T-helper 2 cell treated with Interferon-gamma antibody and Interleukin-4, amounts not matched to agents 5 μg/mL and 100 μg/mL, for 36 hours (primary cell): ENCODE data around the gene TMEM132A.

Source experiments
- DNase-seq: peaks from one replicate; pipeline ENCODE4 v3.0.0; 2021; ENCODE audit warnings: low spot score
- H3K27ac Mint-ChIP-seq: one replicate; pipeline ENCODE4 v1.8.0; 2021; ENCODE audit warnings: mild to moderate bottlenecking, mixed read lengths
- H3K27me3 Mint-ChIP-seq: one replicate; pipeline ENCODE4 v1.8.0; 2021; ENCODE audit warnings: low read depth, mixed read lengths
- H3K36me3 Mint-ChIP-seq: one replicate; pipeline ENCODE4 v1.8.0; 2021; ENCODE audit warnings: low read depth, mixed read lengths
- H3K4me1 Mint-ChIP-seq: one replicate; pipeline ENCODE4 v1.8.0; 2021; ENCODE audit warnings: low read depth, mixed read lengths
- H3K4me3 Mint-ChIP-seq: one replicate; pipeline ENCODE4 v1.8.0; 2022; ENCODE audit warnings: mild to moderate bottlenecking, moderate library complexity, mixed read lengths
- H3K9me3 Mint-ChIP-seq: one replicate; pipeline ENCODE4 v1.8.0; 2021; ENCODE audit warnings: mixed read lengths

Gene TMEM132A

DNA sequence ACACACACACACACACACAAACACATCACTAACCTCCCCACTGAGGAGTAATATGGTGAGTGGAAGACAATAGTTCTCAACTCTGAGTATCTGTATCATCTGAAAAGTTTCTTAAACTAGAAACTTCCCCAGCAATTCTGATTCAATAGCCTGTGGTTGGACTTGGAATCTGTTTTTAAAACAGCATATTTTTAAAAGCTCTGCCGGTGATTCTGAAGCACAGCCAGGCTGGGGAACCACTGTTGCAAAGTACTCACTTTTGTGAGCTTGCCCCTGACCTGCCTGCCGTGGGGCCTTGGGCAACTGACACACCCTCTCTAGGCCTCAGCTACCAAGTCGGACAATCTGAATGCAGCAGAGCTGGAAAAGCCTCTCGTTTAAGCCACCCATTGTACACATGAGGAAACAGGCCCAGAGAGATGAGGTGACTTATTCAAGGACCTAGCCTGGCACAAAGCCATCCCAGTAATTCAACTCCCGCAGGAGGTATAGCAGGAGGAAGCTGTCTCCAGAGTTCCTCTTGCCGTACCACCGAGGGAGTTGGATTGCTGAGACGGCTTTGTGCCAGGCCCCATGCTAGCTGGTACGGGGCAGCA is 18.8 kb downstream of the TMEM132A start:
- no peak overlapping the region for H3K27ac Mint-ChIP-seq
- no peaks in the 10 kb centered on the region for H3K36me3 Mint-ChIP-seq
- DNase-seq, result no peak
- H3K27me3 Mint-ChIP-seq, result peaks cover 6% of the 10 kb centered on the region
- H3K4me1 Mint-ChIP-seq, result peaks cover 6% of the 10 kb centered on the region
- no peaks in the 10 kb centered on the region for H3K9me3 Mint-ChIP-seq
- H3K4me3 Mint-ChIP-seq, result no peak overlapping the region

DNA sequence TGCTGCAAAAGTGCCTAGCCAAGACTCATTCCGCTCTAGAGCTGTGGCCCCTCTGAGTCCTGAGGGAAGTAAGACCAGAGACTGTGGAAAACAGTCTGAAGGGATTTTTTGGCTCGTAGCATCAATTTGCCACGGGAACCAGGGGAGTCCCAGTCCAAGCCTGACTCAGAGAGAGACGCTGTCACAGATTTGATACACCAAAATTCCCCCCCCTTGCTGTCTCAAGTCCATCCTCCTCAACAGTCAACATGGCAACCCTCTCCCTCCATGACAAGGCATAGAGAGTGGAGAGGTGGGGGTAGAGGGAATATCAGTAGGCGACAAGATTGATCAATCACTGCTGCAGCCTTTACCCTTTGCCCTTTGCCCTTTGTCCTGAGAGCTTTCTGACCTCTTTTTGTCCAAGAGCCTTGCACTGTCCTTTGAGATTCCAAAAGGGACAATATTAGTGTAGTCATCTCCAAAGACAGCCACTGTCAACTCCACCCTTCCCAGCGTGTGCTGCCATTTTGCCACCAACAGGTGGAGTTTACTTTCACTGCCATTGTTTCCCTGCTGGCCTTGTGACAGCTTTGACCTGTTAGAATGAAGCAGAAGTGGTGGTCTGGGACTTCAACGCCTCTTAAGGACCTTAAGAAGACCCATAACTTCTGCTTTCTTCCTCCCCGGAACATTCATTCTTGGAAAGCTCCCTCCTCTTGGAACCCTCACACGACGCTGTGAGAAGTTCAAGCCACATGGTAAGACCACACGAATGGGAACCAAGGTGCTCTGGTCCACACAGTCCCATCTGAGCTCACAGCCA is 20.4 kb downstream of the TMEM132A start:
- Mint-ChIP-seq H3K4me3 (no peak overlapping the region), H3K36me3 (no peaks in the 10 kb centered on the region), H3K9me3 (no peaks in the 10 kb centered on the region), H3K4me1 (peaks cover 6% of the 10 kb centered on the region), H3K27ac (no peak overlapping the region), H3K27me3 (peaks cover 20% of the 10 kb centered on the region)
- DNase-seq, result no peak

DNA sequence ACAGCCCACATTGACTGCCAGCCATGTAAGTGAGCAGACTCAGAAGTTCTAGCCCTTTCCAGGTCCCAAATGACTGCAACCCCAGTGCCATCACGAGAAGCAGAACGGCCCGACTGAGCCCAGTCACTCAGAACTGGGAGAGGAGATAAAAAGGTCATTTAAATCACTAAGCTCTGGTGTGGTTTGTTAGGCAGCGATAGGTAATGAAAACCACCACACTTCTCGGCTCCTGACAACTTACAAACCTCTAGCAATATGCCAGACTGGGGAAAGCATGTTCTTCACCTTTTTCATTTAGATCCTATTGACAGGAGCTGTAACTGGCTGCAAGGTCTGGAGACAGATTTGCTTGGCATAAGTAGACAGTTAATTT is 21.0 kb downstream of the TMEM132A start:
- DNase-seq, result no peak
- no peaks in the 10 kb centered on the region for H3K9me3 Mint-ChIP-seq
- H3K27ac Mint-ChIP-seq, result no peak overlapping the region
- peaks cover 24% of the 10 kb centered on the region for H3K27me3 Mint-ChIP-seq
- H3K36me3 Mint-ChIP-seq, result no peaks in the 10 kb centered on the region
- H3K4me1 Mint-ChIP-seq, result peaks cover 6% of the 10 kb centered on the region
- no peak overlapping the region for H3K4me3 Mint-ChIP-seq

GRCh38 chr11:60946601-60947264 is 22.5 kb downstream of the TMEM132A start:
- no peak overlapping the region for H3K27ac Mint-ChIP-seq
- H3K27me3 Mint-ChIP-seq, result peaks cover 28% of the 10 kb centered on the region
- H3K4me3 Mint-ChIP-seq, result no peak overlapping the region
- peaks cover 2% of the 10 kb centered on the region for H3K4me1 Mint-ChIP-seq
- no peaks in the 10 kb centered on the region for H3K36me3 Mint-ChIP-seq
- no peaks in the 10 kb centered on the region for H3K9me3 Mint-ChIP-seq
- no peak for DNase-seq

DNA sequence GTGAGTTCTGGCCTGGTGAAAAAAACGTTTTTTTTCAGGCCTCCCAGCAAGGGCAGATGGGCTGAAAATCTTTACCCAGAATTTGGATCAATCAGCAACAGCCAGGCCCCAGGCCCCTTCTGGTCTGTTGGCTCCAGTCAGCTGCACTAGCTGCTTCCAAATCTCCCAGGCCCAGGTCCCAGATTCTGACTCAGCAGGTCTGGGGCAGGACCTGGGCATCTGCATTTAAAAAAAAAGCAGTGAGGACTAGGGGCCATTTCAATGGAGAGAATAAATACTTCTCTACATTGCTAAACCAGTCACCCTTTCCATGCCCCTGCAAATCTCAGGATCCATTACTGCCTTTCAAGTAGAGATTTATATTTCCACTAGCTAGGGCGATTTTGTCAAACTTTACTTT is 23.4 kb downstream of the TMEM132A start:
- DNase-seq, result no peak
- Mint-ChIP-seq H3K4me1 (peaks cover 11% of the 10 kb centered on the region), H3K27ac (no peak overlapping the region), H3K27me3 (peaks cover 38% of the 10 kb centered on the region), H3K9me3 (no peaks in the 10 kb centered on the region), H3K36me3 (no peaks in the 10 kb centered on the region), H3K4me3 (no peak overlapping the region)

DNA sequence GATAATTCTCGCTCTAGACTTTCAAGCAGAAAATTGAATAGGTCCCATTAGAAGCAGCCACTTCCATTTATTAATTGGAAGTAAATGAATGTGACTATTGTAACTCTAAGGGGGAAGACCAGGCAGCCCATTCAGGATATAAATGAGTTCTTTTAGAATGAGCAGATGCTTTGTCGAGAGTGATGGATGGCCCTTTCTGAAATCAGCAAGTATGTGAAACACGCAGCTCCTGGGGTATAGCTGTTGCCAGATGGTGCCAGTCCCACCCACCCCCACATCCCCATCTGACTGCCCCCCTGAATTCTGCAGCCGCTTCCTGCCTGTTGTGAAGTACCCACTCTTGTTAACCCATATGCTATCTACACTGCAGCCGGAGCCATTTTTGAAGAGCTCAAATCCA is 24.0 kb downstream of the TMEM132A start:
- no peaks in the 10 kb centered on the region for H3K9me3 Mint-ChIP-seq
- H3K36me3 Mint-ChIP-seq, result no peaks in the 10 kb centered on the region
- no peak overlapping the region for H3K27ac Mint-ChIP-seq
- H3K4me3 Mint-ChIP-seq, result no peak overlapping the region
- peaks cover 42% of the 10 kb centered on the region for H3K27me3 Mint-ChIP-seq
- peaks cover 13% of the 10 kb centered on the region for H3K4me1 Mint-ChIP-seq
- no peak for DNase-seq

DNA sequence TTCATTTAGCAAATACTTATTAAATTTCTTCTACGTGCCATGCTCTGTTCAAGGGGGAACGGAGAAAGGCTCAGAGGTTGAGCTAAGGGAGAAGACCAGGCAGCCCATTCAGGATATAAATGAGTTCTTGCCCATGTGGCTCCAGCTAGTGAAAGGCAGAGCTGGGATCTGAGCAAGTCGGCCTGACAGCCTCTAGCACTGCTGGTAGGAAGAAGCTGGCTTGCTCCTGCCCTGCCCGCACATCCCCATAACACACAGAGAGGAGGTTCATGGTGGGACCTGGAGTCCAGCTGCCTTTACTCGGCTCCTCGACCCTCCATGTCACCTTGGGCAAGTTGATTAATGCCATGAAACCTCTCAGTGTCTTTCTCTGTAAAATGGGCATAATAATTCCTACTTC is 25.8 kb downstream of the TMEM132A start:
- DNase-seq, result no peak
- H3K4me1 Mint-ChIP-seq, result peaks cover 13% of the 10 kb centered on the region
- no peak overlapping the region for H3K27ac Mint-ChIP-seq
- H3K27me3 Mint-ChIP-seq, result peaks cover 43% of the 10 kb centered on the region
- H3K9me3 Mint-ChIP-seq, result no peaks in the 10 kb centered on the region
- H3K4me3 Mint-ChIP-seq, result no peak overlapping the region
- H3K36me3 Mint-ChIP-seq, result no peaks in the 10 kb centered on the region

DNA sequence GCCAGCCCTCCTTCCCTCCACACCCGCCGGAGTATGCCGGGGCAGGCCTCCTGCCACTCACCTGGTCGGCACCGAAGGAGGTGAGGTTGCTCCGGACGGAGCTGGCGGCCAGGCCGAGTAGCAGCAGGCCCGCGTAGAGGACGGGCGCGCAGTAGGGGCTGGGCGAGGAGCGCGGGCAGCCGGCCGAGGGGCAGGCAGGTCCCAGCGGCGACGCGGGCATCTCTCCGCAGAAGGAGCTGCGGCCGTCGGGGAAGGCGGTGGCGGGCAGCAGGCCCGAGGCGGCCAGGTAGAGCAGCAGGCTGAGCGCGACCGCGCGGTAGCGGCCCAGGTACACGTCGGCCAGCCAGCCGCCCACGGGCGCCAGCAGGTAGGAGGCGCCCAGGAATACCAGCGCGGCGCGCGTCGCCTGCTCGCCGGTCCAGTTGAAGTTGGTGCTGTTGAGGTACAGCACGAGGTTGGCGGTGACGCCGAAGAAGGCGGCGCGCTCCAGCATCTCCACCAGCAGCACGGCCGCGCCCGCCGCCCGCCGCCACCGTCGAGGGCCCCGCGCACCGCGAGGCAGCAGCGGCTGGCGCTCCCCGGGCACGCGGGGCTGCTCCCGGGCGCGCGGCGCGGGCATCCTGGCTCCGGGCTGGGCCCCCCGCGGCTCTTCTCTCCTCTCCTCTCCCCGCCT is 26.8 kb downstream of the TMEM132A start:
- Mint-ChIP-seq H3K4me1 (peaks cover 13% of the 10 kb centered on the region), H3K27me3 (peaks cover 37% of the 10 kb centered on the region), H3K36me3 (no peaks in the 10 kb centered on the region), H3K27ac (no peak overlapping the region), H3K4me3 (no peak overlapping the region), H3K9me3 (no peaks in the 10 kb centered on the region)
- no peak for DNase-seq

DNA sequence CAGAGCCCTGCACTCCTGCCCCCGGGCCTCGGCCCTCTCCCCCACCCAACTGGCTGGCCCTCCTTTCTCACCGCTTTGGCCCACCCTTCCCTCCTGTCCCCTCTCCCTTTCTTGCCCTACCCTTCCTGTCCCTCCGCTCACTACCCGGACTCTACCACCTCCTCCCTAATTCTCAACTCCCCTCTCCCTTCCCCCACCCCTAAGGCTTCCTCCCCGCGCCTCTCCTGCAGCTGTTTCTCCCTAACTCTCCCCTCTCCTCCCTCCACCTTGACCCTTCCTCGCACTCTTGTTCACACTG is 27.3 kb downstream of the TMEM132A start:
- no peak for DNase-seq
- Mint-ChIP-seq H3K9me3 (no peaks in the 10 kb centered on the region), H3K4me3 (peak overlapping the region; percentile 66), H3K36me3 (no peaks in the 10 kb centered on the region), H3K27me3 (peaks cover 37% of the 10 kb centered on the region), H3K27ac (peak overlapping the region; percentile 52), H3K4me1 (peaks cover 13% of the 10 kb centered on the region)

DNA sequence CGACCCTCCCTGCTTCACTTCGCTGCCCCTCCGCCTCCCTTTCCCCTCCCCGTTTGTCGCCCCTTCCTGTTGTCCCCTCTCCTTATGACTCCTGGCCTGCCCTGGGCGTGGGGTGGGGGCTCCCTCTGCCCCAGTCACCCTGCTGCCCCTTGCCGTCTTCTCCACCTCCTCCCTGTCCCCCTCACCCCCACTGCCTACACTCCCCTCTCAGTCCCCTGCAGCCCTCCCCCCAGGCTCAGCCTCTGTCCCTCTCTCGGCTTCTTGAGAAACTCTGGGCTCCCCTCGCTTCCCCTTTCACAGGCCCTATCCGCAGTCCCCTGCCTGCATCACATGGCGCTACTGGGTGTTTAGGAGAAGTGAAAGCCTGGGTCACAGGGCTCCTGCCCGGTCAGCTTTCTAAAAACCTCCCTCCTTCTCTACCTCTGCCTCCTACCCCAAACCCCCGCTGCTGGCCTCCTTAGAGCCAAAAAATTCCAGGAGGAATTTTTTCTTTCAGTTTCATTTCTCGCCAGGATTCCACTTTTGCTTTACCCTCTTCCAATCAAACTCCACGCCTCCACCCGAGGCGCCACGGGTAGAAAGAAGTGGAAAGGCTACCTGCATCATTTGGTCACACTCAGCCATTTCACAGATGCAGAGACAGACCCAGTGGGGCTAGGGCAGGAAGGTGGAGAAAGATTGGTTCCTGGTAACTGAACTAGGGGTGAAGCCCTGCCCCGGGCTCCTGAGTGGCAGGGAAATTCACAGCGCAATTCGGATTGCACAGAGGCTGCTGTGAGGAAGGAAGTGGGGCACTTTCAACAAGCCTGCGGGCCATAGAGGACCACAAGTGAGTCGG is 27.9 kb downstream of the TMEM132A start, which contains the start of gene SLC15A3:
Gene SLC15A3 (minus strand): TSS at position 273 of the 838 bp plus-strand sequence. CDS start 625 bp downstream, outside the sequence.
- peak; percentile 12 for DNase-seq
- H3K4me1 Mint-ChIP-seq, result peaks cover 13% of the 10 kb centered on the region
- peak within 1 kb of the TSS; percentile 66 for H3K4me3 Mint-ChIP-seq
- peaks cover 42% of the 10 kb centered on the region for H3K27me3 Mint-ChIP-seq
- peak within 1 kb of the TSS; percentile 52 for H3K27ac Mint-ChIP-seq
- H3K36me3 Mint-ChIP-seq, result no peaks in the 10 kb centered on the region
- H3K9me3 Mint-ChIP-seq, result no peaks in the 10 kb centered on the region

DNA sequence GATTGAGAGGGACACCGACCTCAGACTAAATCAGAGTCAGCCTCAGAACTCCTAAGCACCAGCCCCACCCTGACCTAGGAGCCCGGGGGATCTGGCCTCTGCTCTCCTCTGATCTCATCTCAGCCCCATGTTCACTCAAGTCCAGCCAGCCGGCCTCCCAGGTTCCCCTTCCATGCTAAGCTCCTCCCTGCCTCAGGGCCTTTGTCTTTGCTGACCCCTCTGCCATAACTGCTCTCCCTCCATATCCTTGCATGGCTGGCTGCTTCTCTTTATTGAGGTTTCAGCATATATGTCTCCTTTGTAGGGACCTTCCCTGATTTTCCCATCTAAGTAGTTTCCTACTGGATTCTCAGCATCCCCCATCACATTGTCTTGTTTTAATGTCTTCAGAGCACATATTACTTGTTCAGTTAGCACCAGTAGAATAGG is 28.5 kb downstream of the TMEM132A start:
- H3K4me3 Mint-ChIP-seq, result no peak overlapping the region
- H3K4me1 Mint-ChIP-seq, result peaks cover 13% of the 10 kb centered on the region
- no peaks in the 10 kb centered on the region for H3K36me3 Mint-ChIP-seq
- H3K27me3 Mint-ChIP-seq, result peaks cover 47% of the 10 kb centered on the region
- H3K27ac Mint-ChIP-seq, result no peak overlapping the region
- H3K9me3 Mint-ChIP-seq, result no peaks in the 10 kb centered on the region
- no peak for DNase-seq

DNA sequence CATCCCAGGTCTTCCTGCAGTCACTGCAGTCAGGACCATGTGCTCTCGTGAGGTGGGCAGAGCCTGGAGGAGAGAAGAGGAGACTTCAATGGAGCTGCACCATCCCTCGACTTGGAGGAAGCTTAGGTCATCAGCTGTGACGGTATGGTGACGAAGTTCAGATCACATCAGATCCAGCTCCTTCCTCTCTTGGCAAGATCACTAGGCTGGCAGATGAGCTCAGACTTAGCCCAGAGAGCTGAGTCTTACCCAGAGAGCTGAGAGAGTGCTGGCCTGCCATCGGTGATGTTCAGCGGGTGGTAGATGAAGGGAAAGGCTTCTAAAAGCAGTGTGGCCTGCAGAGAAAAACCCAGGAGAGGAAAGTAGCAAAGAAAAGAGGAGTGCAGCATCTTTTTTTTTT is 29.5 kb downstream of the TMEM132A start:
- Mint-ChIP-seq H3K27me3 (peaks cover 48% of the 10 kb centered on the region), H3K4me3 (no peak overlapping the region), H3K4me1 (peaks cover 13% of the 10 kb centered on the region), H3K27ac (no peak overlapping the region), H3K36me3 (no peaks in the 10 kb centered on the region), H3K9me3 (no peaks in the 10 kb centered on the region)
- no peak for DNase-seq

DNA sequence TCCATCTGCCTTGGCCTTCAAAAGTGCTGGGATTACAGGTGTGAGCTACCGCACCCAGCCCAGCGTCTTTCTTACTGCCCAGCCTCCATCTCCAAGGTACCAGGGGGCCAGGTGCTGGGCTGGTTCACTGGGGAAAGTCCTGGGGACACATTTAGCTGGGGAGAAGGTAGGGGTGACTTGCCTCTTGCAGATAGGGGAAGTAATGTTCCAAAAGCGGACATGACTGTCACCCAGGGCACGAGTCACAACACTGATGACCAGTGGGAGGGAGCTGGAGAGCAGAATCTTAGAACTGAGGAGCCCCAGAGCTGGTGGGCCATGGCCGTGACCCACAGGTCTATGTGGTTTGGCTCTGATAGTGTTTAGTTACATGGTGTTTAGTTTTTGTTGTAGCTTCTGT is 30.2 kb downstream of the TMEM132A start:
- Mint-ChIP-seq H3K36me3 (no peaks in the 10 kb centered on the region), H3K27me3 (peaks cover 42% of the 10 kb centered on the region), H3K4me1 (peaks cover 13% of the 10 kb centered on the region), H3K9me3 (no peaks in the 10 kb centered on the region), H3K4me3 (no peak overlapping the region), H3K27ac (no peak overlapping the region)
- no peak for DNase-seq
